ENCODE results near the gene ZSCAN29.

ZSCAN29 gene

DNA sequence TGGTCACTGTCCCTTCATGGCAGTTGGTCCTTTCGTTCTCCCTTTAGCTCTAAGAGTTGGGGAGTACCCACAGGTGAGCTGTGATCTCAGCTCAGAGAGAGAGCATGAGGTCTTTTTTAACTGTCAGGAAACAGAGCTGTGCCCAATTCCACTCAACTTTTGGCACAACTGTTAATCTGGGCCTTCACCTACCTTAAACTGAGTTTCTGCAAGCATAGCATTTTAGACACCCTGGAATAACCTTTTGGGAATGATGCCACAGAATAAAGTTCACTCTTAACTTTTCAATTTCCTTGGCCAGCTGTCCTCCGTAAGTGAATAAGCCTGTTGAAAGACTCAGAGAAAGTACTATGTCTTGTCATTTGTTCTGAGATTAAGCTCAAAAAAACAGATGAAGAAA is 36.0 kb upstream of the ZSCAN29 start:
- H3K79me2 ChIP-seq (ENCODE audit: insufficient read depth, low read length) = no peaks in the 10 kb centered on the region
- no peak overlapping the region for H3K4me2 ChIP-seq (ENCODE audit: low read depth, low read length, poor library complexity, severe bottlenecking)
- no peaks in the 10 kb centered on the region for H3F3A ChIP-seq (ENCODE audit: low read depth)
- no peak overlapping the region for H3K9ac ChIP-seq (ENCODE audit: low read depth, low read length, poor library complexity, severe bottlenecking)
- H3K27me3 ChIP-seq (ENCODE audit: insufficient read depth, low read length, poor library complexity, severe bottlenecking) = no peaks in the 10 kb centered on the region
- no peak overlapping the region for H3K4me3 ChIP-seq (ENCODE audit: low read length, poor library complexity, severe bottlenecking)
- no peak for TF ChIP-seq EZH2phosphoT487 (IDR thresholded peaks at IDR 0.05; ENCODE audit: borderline replicate concordance)
- TF ChIP-seq, protein P1, sequence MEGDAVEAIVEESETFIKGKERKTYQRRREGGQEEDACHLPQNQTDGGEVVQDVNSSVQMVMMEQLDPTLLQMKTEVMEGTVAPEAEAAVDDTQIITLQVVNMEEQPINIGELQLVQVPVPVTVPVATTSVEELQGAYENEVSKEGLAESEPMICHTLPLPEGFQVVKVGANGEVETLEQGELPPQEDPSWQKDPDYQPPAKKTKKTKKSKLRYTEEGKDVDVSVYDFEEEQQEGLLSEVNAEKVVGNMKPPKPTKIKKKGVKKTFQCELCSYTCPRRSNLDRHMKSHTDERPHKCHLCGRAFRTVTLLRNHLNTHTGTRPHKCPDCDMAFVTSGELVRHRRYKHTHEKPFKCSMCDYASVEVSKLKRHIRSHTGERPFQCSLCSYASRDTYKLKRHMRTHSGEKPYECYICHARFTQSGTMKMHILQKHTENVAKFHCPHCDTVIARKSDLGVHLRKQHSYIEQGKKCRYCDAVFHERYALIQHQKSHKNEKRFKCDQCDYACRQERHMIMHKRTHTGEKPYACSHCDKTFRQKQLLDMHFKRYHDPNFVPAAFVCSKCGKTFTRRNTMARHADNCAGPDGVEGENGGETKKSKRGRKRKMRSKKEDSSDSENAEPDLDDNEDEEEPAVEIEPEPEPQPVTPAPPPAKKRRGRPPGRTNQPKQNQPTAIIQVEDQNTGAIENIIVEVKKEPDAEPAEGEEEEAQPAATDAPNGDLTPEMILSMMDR (conservative IDR thresholded peaks at IDR 0.05; ENCODE audit: low read length) = no peak
- no peaks in the 10 kb centered on the region for H3K4me1 ChIP-seq (ENCODE audit: insufficient read depth, low read length, poor library complexity, severe bottlenecking)
- peaks cover 88% of the 10 kb centered on the region; the same call in 1 of the 2 replicates for H3K36me3 ChIP-seq (ENCODE audit: insufficient read depth, low read length)
- H4K20me1 ChIP-seq (ENCODE audit: insufficient read depth, low read length, poor library complexity, severe bottlenecking) = no peaks in the 10 kb centered on the region
- H2AFZ ChIP-seq (ENCODE audit: low read length) = no peak overlapping the region
- no peaks in the 10 kb centered on the region for H3K9me3 ChIP-seq (ENCODE audit: insufficient read depth, low read depth, low read length)
- H3K9me2 ChIP-seq (replicated peaks; ENCODE audit: low read depth, low read length) = no peaks in the 10 kb centered on the region

DNA sequence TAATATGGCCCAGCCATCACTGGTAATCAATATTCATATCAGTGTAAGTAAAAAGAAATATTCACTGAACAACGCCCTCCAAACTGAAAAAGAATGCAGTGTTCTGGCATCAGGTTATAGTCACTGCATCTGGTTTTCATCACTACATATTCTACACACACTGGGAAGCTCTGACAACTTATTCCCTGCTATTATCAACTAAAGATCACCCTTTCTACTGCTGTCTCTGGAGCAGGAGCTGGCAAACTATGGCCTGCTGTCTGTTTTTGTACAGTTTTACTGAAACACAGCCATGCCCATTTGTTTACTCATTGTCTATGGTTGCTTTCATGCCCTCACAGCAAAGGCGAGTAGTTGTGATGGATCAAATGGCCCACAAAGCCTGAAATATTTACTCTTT is 35.3 kb upstream of the ZSCAN29 start:
- Histone ChIP-seq H3K36me3 (ENCODE audit: insufficient read depth, low read length) (peaks cover 90% of the 10 kb centered on the region; the same call in 1 of the 2 replicates), H3F3A (ENCODE audit: low read depth) (no peaks in the 10 kb centered on the region), H3K9me3 (ENCODE audit: insufficient read depth, low read depth, low read length) (no peaks in the 10 kb centered on the region), H3K4me3 (ENCODE audit: low read length, poor library complexity, severe bottlenecking) (no peak overlapping the region), H3K79me2 (ENCODE audit: insufficient read depth, low read length) (no peaks in the 10 kb centered on the region), H4K20me1 (ENCODE audit: insufficient read depth, low read length, poor library complexity, severe bottlenecking) (no peaks in the 10 kb centered on the region), H2AFZ (ENCODE audit: low read length) (no peak overlapping the region), H3K4me2 (ENCODE audit: low read depth, low read length, poor library complexity, severe bottlenecking) (no peak overlapping the region), H3K9ac (ENCODE audit: low read depth, low read length, poor library complexity, severe bottlenecking) (no peak overlapping the region), H3K9me2 (replicated peaks; ENCODE audit: low read depth, low read length) (no peaks in the 10 kb centered on the region), H3K4me1 (ENCODE audit: insufficient read depth, low read length, poor library complexity, severe bottlenecking) (no peaks in the 10 kb centered on the region), H3K27me3 (ENCODE audit: insufficient read depth, low read length, poor library complexity, severe bottlenecking) (no peaks in the 10 kb centered on the region)
- TF ChIP-seq, protein P1 (conservative IDR thresholded peaks at IDR 0.05; ENCODE audit: low read length) = no peak
- no peak for TF ChIP-seq EZH2phosphoT487 (IDR thresholded peaks at IDR 0.05; ENCODE audit: borderline replicate concordance)

DNA sequence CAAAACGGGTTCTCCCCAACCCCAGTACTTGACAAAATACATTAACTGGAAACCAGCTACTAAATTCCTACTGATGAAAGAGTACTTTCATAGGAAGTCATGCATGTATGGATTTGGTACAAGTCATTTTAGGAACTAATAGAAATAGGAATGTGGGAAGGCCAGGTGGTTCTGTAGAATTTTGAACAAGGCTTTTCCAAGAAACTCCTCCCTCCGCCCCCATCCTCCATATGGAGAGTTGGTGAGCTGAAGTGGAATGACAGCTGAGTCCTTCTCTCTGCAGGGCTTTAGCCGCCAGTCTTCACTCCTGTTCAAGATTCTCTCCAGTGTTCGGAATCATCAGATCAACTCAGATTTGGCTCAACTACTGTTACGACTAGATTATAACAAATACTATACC is 33.3 kb upstream of the ZSCAN29 start:
- Histone ChIP-seq H3K36me3 (ENCODE audit: insufficient read depth, low read length) (peaks cover 92% of the 10 kb centered on the region; the same call in 1 of the 2 replicates), H3K9me2 (replicated peaks; ENCODE audit: low read depth, low read length) (no peaks in the 10 kb centered on the region)

More for the DNA sequence above, 33.3 kb upstream of the ZSCAN29 start:
- no peaks in the 10 kb centered on the region for H3K27me3 ChIP-seq (ENCODE audit: insufficient read depth, low read length, poor library complexity, severe bottlenecking)
- no peaks in the 10 kb centered on the region for H3K9me3 ChIP-seq (ENCODE audit: insufficient read depth, low read depth, low read length)
- no peaks in the 10 kb centered on the region for H3F3A ChIP-seq (ENCODE audit: low read depth)
- no peak overlapping the region for H3K4me2 ChIP-seq (ENCODE audit: low read depth, low read length, poor library complexity, severe bottlenecking)
- H4K20me1 ChIP-seq (ENCODE audit: insufficient read depth, low read length, poor library complexity, severe bottlenecking) = no peaks in the 10 kb centered on the region
- TF ChIP-seq, protein P1 (conservative IDR thresholded peaks at IDR 0.05; ENCODE audit: low read length) = no peak
- no peak for TF ChIP-seq EZH2phosphoT487 (IDR thresholded peaks at IDR 0.05; ENCODE audit: borderline replicate concordance)
- no peak overlapping the region for H3K9ac ChIP-seq (ENCODE audit: low read depth, low read length, poor library complexity, severe bottlenecking)
- H2AFZ ChIP-seq (ENCODE audit: low read length) = no peak overlapping the region
- H3K4me1 ChIP-seq (ENCODE audit: insufficient read depth, low read length, poor library complexity, severe bottlenecking) = no peaks in the 10 kb centered on the region
- no peaks in the 10 kb centered on the region for H3K79me2 ChIP-seq (ENCODE audit: insufficient read depth, low read length)
- H3K4me3 ChIP-seq (ENCODE audit: low read length, poor library complexity, severe bottlenecking) = no peak overlapping the region

Data from Loucy (cell line).